Smooth muscle cell (in vitro differentiated cells): ENCODE results near the gene UBR4. TPM values are rescaled to one million over a fixed set of nuclear protein-coding genes. Genes with fewer than 3 reads are reported as not detected.

Experiments used
- DNase-seq: peaks from one replicate; lab custom pipeline; 2025; ENCODE audit not compliant: unreplicated experiment; lab: John Stamatoyannopoulos, UW
- H2AFZ ChIP-seq: fragments of 200-600 bp; sonication (generic); 2 replicates; pipeline ENCODE4 v1.6.0; 2016; ENCODE audit warnings: antibody characterized with exemption, low read depth, mild to moderate bottlenecking
- H3F3A ChIP-seq: fragments of 200-600 bp; sonication (generic); 2 replicates; pipeline ENCODE4 v1.6.0; 2017; ENCODE audit warnings: antibody characterized with exemption, low read depth
- H3K27ac ChIP-seq: fragments of 200-600 bp; sonication (generic); 2 replicates; pipeline ENCODE4 v1.5.1; 2016; ENCODE audit warnings: low read depth, mild to moderate bottlenecking
- H3K27me3 ChIP-seq: fragments of 200-600 bp; sonication (generic); 2 replicates; pipeline ENCODE4 v1.6.1; 2016; ENCODE audit warnings: low read depth, mild to moderate bottlenecking
- H3K36me3 ChIP-seq: fragments of 200-600 bp; sonication (generic); 2 replicates; pipeline ENCODE4 v1.5.1; 2016; ENCODE audit warnings: low read depth
- H3K4me1 ChIP-seq: fragments of 200-600 bp; sonication (generic); 2 replicates; pipeline ENCODE4 v1.5.1; 2016; ENCODE audit warnings: low read depth
- H3K4me2 ChIP-seq: fragments of 200-600 bp; sonication (generic); 2 replicates; pipeline ENCODE4 v1.6.0; 2016; ENCODE audit warnings: mild to moderate bottlenecking
- H3K4me3 ChIP-seq: fragments of 200-600 bp; sonication (generic); 2 replicates; pipeline ENCODE4 v1.5.1; 2016; ENCODE audit warnings: mild to moderate bottlenecking
- H3K79me2 ChIP-seq: fragments of 200-600 bp; sonication (generic); 2 replicates; pipeline ENCODE4 v1.6.0; 2016; ENCODE audit warnings: low read depth, mild to moderate bottlenecking
- H3K9ac ChIP-seq: fragments of 200-600 bp; sonication (generic); 2 replicates; pipeline ENCODE4 v1.6.0; 2016; ENCODE audit warnings: low read depth
- H3K9me3 ChIP-seq: fragments of 200-600 bp; sonication (generic); replicated peaks from 2 replicates; pipeline ENCODE4 v1.5.1; 2016; ENCODE audit warnings: low read depth
- H4K20me1 ChIP-seq: fragments of 200-600 bp; sonication (generic); 2 replicates; pipeline ENCODE4 v1.6.0; 2016; ENCODE audit warnings: low read depth
- CTCF ChIP-seq: fragments of 200-600 bp; sonication (generic); IDR thresholded peaks from 2 replicates; pipeline ENCODE4 v1.5.1; 2017; ENCODE audit warnings: borderline replicate concordance, mild to moderate bottlenecking, antibody characterized with exemption; ENCODE audit not compliant: insufficient read depth, poor library complexity, severe bottlenecking
- WGBS: methylation state at CpG from one replicate; pipeline ENCODE4 v1.1.7; 2016; ENCODE audit warnings: low lambda C conversion rate; 5-methylcytosine and 5-hydroxymethylcytosine counted together
- polyA plus RNA-seq: library from polyadenylated mRNA; unstranded; fragments of >200 nt; fragmentation: Nextera tagmentation; extraction: Ambion mirVana; gene quantifications from 2 replicates; pipeline ENCODE4 v1.2.1, GENCODE V29; 2016
- total RNA-seq: library from RNA; depleted of rRNA; stranded (reverse); fragments of >200 nt; gene quantifications from 2 replicates; pipeline ENCODE4 v1.2.3, GENCODE V29; 2014

UBR4 gene
- total and polyA plus RNA-seq, 2 experiments from 2014 or later: 62.7 to 142 TPM

GRCh38 chr1:19149736-19150135 lies 60.3 kb downstream of the UBR4 start:
- H3K4me1 ChIP-seq: no peaks in the 10 kb centered on the region
- peaks cover 74% of the 10 kb centered on the region for H3K36me3 ChIP-seq
- H3K27ac ChIP-seq: no peak overlapping the region
- H4K20me1 ChIP-seq: no peaks in the 10 kb centered on the region
- 98% methylated on average over 3 of the region's 3 CpGs for WGBS
- no peak overlapping the region for H3K4me2 ChIP-seq
- no peaks in the 10 kb centered on the region for H3K9me3 ChIP-seq
- H3K9ac ChIP-seq: no peak overlapping the region
- no peak overlapping the region for H3K4me3 ChIP-seq
- H3F3A ChIP-seq: no peaks in the 10 kb centered on the region
- DNase-seq: no peak
- TF ChIP-seq CTCF: no peak
- H3K79me2 ChIP-seq: no peaks in the 10 kb centered on the region
- H3K27me3 ChIP-seq: no peaks in the 10 kb centered on the region
- no peak overlapping the region for H2AFZ ChIP-seq

DNA sequence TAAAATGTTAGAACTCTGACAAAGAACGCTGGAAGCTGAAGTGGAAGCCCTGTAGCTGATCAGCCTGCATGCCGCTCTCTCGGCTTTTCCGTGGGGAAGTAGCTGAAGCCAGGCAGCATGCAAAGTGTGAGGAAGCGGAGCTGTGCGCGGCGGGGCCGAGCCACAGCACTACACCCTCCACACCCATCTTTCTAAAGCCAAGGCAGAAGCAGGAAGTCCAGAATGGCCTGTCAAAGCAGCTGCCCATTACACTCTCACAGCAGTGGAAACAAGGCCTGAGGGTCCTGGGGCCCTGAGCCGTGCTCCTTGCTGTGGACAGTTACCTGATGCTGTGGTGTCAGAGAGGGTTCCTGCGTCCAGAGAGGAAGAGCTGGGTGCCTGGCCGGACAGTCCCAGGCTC lies 69.6 kb downstream of the UBR4 start:
- WGBS: 96% methylated on average over 12 of the region's 12 CpGs
- Histone ChIP-seq H3K4me1 (no peaks in the 10 kb centered on the region), H3K4me2 (no peak overlapping the region), H3K9ac (no peak overlapping the region), H3K4me3 (no peak overlapping the region), H3K36me3 (peaks cover 50% of the 10 kb centered on the region), H3F3A (no peaks in the 10 kb centered on the region), H3K9me3 (no peaks in the 10 kb centered on the region), H3K27ac (no peak overlapping the region), H3K27me3 (no peaks in the 10 kb centered on the region), H2AFZ (no peak overlapping the region), H4K20me1 (no peaks in the 10 kb centered on the region), H3K79me2 (peaks cover 6% of the 10 kb centered on the region)
- TF ChIP-seq CTCF: no peak
- no peak for DNase-seq

DNA sequence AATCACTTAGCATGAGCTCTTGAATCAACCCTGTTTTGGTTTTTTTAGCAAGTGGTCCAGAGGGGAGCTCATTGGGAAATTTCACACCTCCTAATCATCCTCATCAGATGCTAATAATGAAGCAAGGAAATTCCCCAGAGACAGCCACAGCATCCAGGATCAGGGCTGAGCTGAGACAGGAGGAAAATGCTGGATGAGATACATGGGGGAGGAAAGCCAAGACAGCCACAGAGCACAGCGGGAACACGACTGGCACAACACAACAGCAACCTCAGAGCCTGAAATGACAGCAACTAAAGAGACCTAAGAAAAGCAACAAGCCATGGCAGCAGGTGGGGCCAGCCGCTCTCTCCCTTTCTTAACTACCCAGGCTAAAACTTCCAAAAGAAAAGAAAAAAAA lies 70.4 kb downstream of the UBR4 start:
- H3K79me2 ChIP-seq: peaks cover 9% of the 10 kb centered on the region
- no peak for DNase-seq
- H2AFZ ChIP-seq: no peak overlapping the region
- no peaks in the 10 kb centered on the region for H3F3A ChIP-seq
- TF ChIP-seq CTCF: no peak
- H3K4me3 ChIP-seq: no peak overlapping the region
- H3K27ac ChIP-seq: no peak overlapping the region
- 76% methylated on average over 3 of the region's 3 CpGs for WGBS
- H3K4me1 ChIP-seq: no peaks in the 10 kb centered on the region
- H3K27me3 ChIP-seq: no peaks in the 10 kb centered on the region
- no peaks in the 10 kb centered on the region for H4K20me1 ChIP-seq
- H3K36me3 ChIP-seq: peaks cover 51% of the 10 kb centered on the region
- no peaks in the 10 kb centered on the region for H3K9me3 ChIP-seq
- H3K4me2 ChIP-seq: no peak overlapping the region
- no peak overlapping the region for H3K9ac ChIP-seq

- 89% methylated on average over 13 of the region's 13 CpGs for WGBS
- H3K36me3 ChIP-seq: peaks cover 46% of the 10 kb centered on the region
- DNase-seq: no peak
These were observed 71.0 kb downstream of the UBR4 start for GRCh38 chr1:19138958-19139581.

More at GRCh38 chr1:19138958-19139581, 71.0 kb downstream of the UBR4 start:
- no peaks in the 10 kb centered on the region for H3K4me1 ChIP-seq
- H3K79me2 ChIP-seq: peaks cover 9% of the 10 kb centered on the region
- no peak overlapping the region for H3K4me3 ChIP-seq
- no peaks in the 10 kb centered on the region for H3K27me3 ChIP-seq
- no peak overlapping the region for H2AFZ ChIP-seq
- no peak overlapping the region for H3K27ac ChIP-seq
- no peaks in the 10 kb centered on the region for H3K9me3 ChIP-seq
- H3K4me2 ChIP-seq: no peak overlapping the region
- H4K20me1 ChIP-seq: no peaks in the 10 kb centered on the region
- H3K9ac ChIP-seq: no peak overlapping the region
- no peak for TF ChIP-seq CTCF
- H3F3A ChIP-seq: no peaks in the 10 kb centered on the region
